WERI-Rb-1 (cell line): Measurements from ENCODE around the gene DSTN.

ENCODE experiments used
- DNase-seq: peaks from one replicate; pipeline ENCODE4 v3.0.0-alpha.2; 2020
- H3K27ac ChIP-seq: fragments of 250-450 bp; sonication (Bioruptor Pico); 2 replicates; pipeline ENCODE4 v1.5.1; 2020; ENCODE audit warnings: mild to moderate bottlenecking, moderate library complexity
- H3K27me3 ChIP-seq: fragments of 250-450 bp; sonication (Bioruptor Pico); 2 replicates; pipeline ENCODE4 v1.5.1; 2021; ENCODE audit warnings: mild to moderate bottlenecking, low read depth, moderate library complexity; ENCODE audit not compliant: insufficient read depth, severe bottlenecking
- H3K36me3 ChIP-seq: fragments of 250-450 bp; sonication (Bioruptor Pico); 2 replicates; pipeline ENCODE4 v1.5.1; 2020; ENCODE audit warnings: mild to moderate bottlenecking, moderate library complexity
- H3K4me3 ChIP-seq: 2 replicates; pipeline ENCODE4 v1.5.1; 2011; ENCODE audit warnings: low read depth, mild to moderate bottlenecking, control low read depth, low read length
- H3K9me3 ChIP-seq: fragments of 250-450 bp; sonication (Bioruptor Pico); 2 replicates; pipeline ENCODE4 v1.5.1; 2021; ENCODE audit warnings: mild to moderate bottlenecking, moderate library complexity; ENCODE audit not compliant: severe bottlenecking
- TF ChIP-seq, protein P1 (sequence below): IDR thresholded peaks from 2 replicates; pipeline ENCODE4 v1.5.1; 2011; ENCODE audit warnings: low read depth, mild to moderate bottlenecking, control low read depth, inconsistent platforms, low read length

Gene DSTN

DNA sequence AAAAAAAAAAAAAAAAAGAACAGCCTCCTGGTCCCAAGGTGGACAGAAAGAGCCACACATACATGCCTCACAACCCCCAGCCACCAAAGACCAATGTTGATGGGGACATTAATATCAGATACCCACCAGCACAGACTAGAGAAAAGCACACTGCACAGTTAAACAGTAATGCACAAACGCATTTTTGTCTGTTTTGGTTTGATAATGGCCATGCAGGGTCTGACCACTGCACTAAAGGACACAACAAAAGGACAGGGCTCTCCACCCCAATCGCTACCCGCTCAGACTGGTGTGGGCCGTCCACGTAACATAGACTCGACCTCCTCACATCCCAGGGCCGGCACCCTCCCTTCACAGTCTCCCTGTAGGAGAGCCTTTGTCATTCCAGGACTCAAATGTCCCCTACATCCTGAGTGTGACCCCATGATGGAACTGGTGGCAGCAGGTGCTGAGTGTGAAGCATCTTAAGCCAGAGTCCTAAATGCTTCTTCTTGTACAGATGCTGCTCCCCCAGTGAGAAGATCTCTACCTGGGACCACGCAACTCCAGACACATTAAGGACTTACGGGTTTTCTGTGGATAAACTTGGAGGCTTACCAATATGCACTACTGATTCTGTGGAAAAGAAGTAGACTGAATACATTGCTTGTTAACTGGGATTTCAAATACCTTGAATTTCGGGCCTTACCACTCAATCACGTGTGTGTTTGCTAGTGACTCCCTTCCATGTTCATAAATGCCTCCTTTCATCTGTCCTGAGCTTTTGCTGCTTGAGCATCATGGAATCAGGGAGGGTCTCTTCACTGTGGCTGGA lies 84.2 kb downstream of the DSTN start:
- no peaks in the 10 kb centered on the region for H3K27me3 ChIP-seq
- no peak overlapping the region for H3K27ac ChIP-seq
- no peak for DNase-seq
- TF ChIP-seq, protein P1, sequence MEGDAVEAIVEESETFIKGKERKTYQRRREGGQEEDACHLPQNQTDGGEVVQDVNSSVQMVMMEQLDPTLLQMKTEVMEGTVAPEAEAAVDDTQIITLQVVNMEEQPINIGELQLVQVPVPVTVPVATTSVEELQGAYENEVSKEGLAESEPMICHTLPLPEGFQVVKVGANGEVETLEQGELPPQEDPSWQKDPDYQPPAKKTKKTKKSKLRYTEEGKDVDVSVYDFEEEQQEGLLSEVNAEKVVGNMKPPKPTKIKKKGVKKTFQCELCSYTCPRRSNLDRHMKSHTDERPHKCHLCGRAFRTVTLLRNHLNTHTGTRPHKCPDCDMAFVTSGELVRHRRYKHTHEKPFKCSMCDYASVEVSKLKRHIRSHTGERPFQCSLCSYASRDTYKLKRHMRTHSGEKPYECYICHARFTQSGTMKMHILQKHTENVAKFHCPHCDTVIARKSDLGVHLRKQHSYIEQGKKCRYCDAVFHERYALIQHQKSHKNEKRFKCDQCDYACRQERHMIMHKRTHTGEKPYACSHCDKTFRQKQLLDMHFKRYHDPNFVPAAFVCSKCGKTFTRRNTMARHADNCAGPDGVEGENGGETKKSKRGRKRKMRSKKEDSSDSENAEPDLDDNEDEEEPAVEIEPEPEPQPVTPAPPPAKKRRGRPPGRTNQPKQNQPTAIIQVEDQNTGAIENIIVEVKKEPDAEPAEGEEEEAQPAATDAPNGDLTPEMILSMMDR, result no peak
- peaks cover 12% of the 10 kb centered on the region for H3K36me3 ChIP-seq
- H3K4me3 ChIP-seq, result no peak overlapping the region
- peaks cover 6% of the 10 kb centered on the region for H3K9me3 ChIP-seq

GRCh38 chr20:17654649-17655285 lies 84.9 kb downstream of the DSTN start:
- H3K27me3 ChIP-seq, result no peaks in the 10 kb centered on the region
- peak; percentile 37 for DNase-seq
- H3K27ac ChIP-seq, result no peak overlapping the region
- peaks cover 6% of the 10 kb centered on the region for H3K9me3 ChIP-seq
- peaks cover 12% of the 10 kb centered on the region for H3K36me3 ChIP-seq
- TF ChIP-seq, protein P1, result peak; percentile 47
- no peak overlapping the region for H3K4me3 ChIP-seq

- Histone ChIP-seq H3K9me3 (peaks cover 6% of the 10 kb centered on the region), H3K27ac (no peak overlapping the region), H3K36me3 (peaks cover 16% of the 10 kb centered on the region), H3K4me3 (no peak overlapping the region), H3K27me3 (no peaks in the 10 kb centered on the region)
- TF ChIP-seq, protein P1, result no peak
- DNase-seq, result no peak
Observed at GRCh38 chr20:17655286-17655651, 85.4 kb downstream of the DSTN start.

DNA sequence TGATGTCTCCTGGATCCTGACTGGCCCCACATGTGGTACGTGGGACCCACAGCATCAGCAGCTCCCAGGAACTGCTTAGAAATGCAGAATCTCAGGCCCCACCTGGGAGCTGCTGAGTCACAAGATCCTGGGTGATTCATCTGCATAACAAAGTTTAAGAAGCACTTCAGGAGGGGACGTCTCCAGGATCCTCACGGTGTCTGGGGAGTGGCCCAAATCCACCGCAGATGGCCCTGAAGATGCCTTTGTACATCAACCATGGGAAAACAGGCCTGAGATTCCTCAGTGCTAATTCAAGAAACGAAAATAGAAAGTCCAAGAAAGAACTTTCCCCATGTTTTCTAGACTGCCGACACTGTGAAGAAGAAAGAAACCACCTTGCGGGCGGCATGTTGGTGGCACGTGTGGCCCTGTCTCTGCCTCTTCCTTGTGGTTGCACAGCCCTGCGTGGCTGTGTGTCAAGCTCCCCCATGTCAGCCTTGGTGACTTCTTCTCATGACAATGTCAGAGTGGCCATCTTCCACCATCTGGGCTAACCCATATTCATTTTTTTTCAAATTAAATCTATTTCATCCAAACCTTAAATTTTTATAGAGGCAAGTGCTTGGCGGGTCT lies 86.1 kb downstream of the DSTN start:
- peaks cover 16% of the 10 kb centered on the region for H3K36me3 ChIP-seq
- H3K27ac ChIP-seq, result no peak overlapping the region
- H3K4me3 ChIP-seq, result no peak overlapping the region
- H3K9me3 ChIP-seq, result peaks cover 6% of the 10 kb centered on the region
- no peaks in the 10 kb centered on the region for H3K27me3 ChIP-seq
- no peak for DNase-seq
- TF ChIP-seq, protein P1, result no peak

- Histone ChIP-seq H3K4me3 (no peak overlapping the region), H3K27ac (peak overlapping the region; percentile 62), H3K27me3 (no peaks in the 10 kb centered on the region), H3K36me3 (peaks cover 16% of the 10 kb centered on the region), H3K9me3 (peaks cover 6% of the 10 kb centered on the region)
- DNase-seq, result peak; percentile 78
- TF ChIP-seq, protein P1, result no peak
Observed at GRCh38 chr20:17657079-17657825, 87.4 kb downstream of the DSTN start.
